ENCODE results near the gene NT5DC2.

NT5DC2 gene

GRCh38 chr3:52509753-52510328 lies 23.8 kb downstream of the NT5DC2 start:
- DNase-seq (ENCODE audit: low spot score): no peak

- peak; percentile 61 for DNase-seq (ENCODE audit: low spot score)
Observed at GRCh38 chr3:52507359-52507758, 26.3 kb downstream of the NT5DC2 start.

- DNase-seq (ENCODE audit: low spot score): no peak
Observed at GRCh38 chr3:52506266-52506966, 27.2 kb downstream of the NT5DC2 start.

GRCh38 chr3:52504977-52505376 lies 28.7 kb downstream of the NT5DC2 start:
- DNase-seq (ENCODE audit: low spot score): no peak

- no peak for DNase-seq (ENCODE audit: low spot score)
Observed at GRCh38 chr3:52503788-52504424, 29.8 kb downstream of the NT5DC2 start.

- no peak for DNase-seq (ENCODE audit: low spot score)
Observed at GRCh38 chr3:52502808-52503350, 30.8 kb downstream of the NT5DC2 start.

GRCh38 chr3:52502001-52502400 lies 31.7 kb downstream of the NT5DC2 start:
- no peak for DNase-seq (ENCODE audit: low spot score)

- DNase-seq (ENCODE audit: low spot score): no peak
Observed at GRCh38 chr3:52501046-52501445, 32.6 kb downstream of the NT5DC2 start.

- no peak for DNase-seq (ENCODE audit: low spot score)
Observed at GRCh38 chr3:52498137-52499054, 35.3 kb downstream of the NT5DC2 start.

GRCh38 chr3:52495777-52496602 lies 37.7 kb downstream of the NT5DC2 start:
- peak; percentile 61 for DNase-seq (ENCODE audit: low spot score)

GRCh38 chr3:52494886-52495495 lies 38.7 kb downstream of the NT5DC2 start, which contains the start of gene STAB1:
STAB1 (plus strand) TSS chr3:52495338; CDS start chr3:52495414, 76 bp downstream.
- no peak for DNase-seq (ENCODE audit: low spot score)

- DNase-seq (ENCODE audit: low spot score): no peak
Observed at GRCh38 chr3:52494445-52494844, 39.2 kb downstream of the NT5DC2 start.

GRCh38 chr3:52493232-52494017 lies 40.2 kb downstream of the NT5DC2 start:
- no peak for DNase-seq (ENCODE audit: low spot score)

GRCh38 chr3:52492059-52492458 lies 41.6 kb downstream of the NT5DC2 start:
- no peak for DNase-seq (ENCODE audit: low spot score)

- DNase-seq (ENCODE audit: low spot score): no peak
Observed at GRCh38 chr3:52490939-52491526, 42.6 kb downstream of the NT5DC2 start.

- DNase-seq (ENCODE audit: low spot score): no peak
Observed at GRCh38 chr3:52490035-52490938, 43.4 kb downstream of the NT5DC2 start.

- DNase-seq (ENCODE audit: low spot score): no peak
Observed at GRCh38 chr3:52489453-52489852, 44.2 kb downstream of the NT5DC2 start.

GRCh38 chr3:52488746-52489145 lies 44.9 kb downstream of the NT5DC2 start:
- no peak for DNase-seq (ENCODE audit: low spot score)
